ENCODE measurements around the gene CAPN2.

CAPN2 gene

DNA sequence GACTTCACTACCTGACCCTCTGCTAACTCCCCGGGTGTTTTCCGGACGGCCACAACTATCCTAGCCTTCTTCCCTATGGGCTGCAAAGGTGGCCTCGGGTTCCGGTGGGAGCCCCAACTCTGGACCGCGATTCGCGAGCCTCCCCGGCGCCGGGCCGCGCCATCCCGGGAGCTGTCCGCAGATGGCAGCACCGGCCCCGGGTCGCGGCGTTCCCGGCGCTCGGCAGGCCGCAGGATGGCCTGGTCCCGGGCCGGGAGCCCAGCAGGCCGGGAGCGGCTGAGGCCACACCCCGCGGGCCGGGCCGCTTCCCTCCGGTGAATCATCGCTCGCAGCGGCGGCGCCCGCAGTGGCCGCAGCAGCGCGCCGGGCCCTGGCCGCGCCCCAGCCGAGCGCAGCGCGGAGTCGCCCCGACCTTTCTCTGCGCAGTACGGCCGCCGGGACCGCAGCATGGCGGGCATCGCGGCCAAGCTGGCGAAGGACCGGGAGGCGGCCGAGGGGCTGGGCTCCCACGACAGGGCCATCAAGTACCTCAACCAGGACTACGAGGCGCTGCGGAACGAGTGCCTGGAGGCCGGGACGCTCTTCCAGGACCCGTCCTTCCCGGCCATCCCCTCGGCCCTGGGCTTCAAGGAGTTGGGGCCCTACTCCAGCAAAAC is at the start of gene CAPN2:
CAPN2 (plus strand) TSS at position 346 of the 656 bp plus-strand sequence; CDS start at position 448, 102 bp downstream.
- in situ Hi-C loops (cut with MboI; ENCODE audit: low sequenced_read_pairs) = no loop called here

GRCh38 chr1:223662943-223663342 is 49.4 kb upstream of the CAPN2 start:
- in situ Hi-C loops (cut with MboI; ENCODE audit: low sequenced_read_pairs) = no loop called here

DNA sequence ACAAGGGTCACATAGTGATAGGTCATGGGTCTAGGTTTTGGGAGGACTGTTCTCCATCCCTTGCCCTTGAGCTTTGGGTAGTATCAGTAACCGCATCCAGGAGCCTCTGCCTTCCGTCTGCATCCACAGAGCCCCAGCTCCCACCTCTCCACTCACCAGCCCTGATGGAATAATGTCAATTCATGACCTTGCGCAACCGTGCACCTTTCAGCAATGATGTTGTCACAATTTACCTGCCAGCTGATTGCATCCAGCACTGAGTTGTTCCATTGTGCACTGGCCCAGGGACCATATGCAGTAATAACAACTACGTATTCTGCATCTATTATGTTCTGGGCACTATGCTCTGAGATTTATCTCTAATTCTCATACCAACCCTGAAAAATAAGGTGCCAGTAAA is 48.2 kb upstream of the CAPN2 start:
- in situ Hi-C loops (cut with MboI; ENCODE audit: low sequenced_read_pairs) = no loop called here

DNA sequence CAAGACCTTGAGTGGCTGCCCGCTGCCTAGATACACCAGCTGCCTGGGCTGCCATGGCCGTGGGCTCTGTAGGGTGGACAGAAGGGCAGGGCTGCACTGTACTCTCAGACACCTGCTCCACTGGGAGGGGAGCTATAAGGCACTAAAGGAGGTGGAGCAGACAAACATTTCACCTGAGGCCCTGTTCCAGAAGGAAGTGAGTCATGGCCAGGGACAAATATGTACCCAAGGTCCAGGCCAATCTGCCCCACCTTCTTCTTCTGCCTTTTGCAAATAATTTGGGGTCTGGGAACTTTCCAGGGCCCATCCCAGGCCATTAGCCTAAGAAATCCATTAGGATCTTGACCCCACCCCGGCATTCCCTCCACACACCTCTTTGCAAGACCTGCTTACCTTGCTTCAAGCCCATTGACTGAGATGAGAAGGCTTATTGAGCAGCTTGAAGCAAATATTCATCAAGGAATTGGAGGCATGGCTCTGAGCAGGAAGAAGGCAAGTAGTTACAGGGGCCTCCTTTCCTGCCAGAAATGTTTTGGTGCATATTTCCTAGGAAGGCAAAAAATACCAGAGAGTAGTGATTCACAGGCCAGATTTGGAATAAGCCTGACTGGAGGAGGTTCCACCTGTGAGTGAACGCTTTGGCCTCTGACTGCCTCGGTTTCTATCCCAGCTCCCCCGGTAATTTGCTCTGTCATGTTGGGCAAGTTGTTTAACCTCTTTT is 46.6 kb upstream of the CAPN2 start, which contains the start of gene CAPN8:
CAPN8 (minus strand) TSS at position 110 of the 721 bp plus-strand sequence; CDS start at position 55, 55 bp downstream.
- in situ Hi-C loops (cut with MboI; ENCODE audit: low sequenced_read_pairs) = no loop called here

- in situ Hi-C loops (cut with MboI; ENCODE audit: low sequenced_read_pairs) = no loop called here
Measured at GRCh38 chr1:223667484-223668182, 44.7 kb upstream of the CAPN2 start.

DNA sequence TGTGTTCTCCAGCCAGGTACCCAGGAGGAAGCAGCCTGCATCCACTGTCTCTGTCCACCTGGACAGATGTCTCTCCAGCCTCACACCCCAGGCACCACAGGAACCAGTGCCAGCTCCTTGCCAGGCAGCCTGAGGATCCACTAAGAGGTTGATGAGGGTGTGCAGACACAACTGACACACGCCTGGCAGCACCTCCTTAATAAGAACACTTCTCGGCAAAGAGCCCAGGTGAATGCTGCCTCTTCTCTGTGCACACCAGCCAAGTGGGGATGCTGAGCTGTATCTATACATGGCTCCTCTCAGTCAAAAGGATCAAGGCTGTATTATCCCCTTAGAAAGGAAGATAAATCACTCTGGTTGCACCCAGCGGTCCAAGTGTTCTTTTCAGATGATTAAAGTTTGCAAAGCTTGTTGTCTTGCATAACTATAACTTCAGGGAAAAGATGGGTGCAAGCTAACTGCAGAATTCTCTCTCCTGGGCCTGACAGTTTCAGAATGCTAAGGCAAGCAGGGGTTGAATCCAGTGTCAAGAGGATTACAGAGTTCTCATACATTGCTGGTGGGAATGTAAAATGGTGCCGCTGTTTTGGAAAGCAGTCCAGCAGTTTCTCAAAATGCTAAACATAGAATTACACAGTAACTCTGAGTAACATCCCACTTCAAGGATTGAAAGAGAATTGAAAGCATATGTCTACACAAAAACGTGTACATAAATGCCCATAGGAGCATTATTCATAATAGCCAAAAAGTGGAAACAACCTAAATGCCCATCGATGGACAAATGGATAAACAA is 43.1 kb upstream of the CAPN2 start:
- in situ Hi-C loops (cut with MboI; ENCODE audit: low sequenced_read_pairs) = no loop called here

- in situ Hi-C loops (cut with MboI; ENCODE audit: low sequenced_read_pairs) = no loop called here
Measured at GRCh38 chr1:223670458-223671159, 41.7 kb upstream of the CAPN2 start.

DNA sequence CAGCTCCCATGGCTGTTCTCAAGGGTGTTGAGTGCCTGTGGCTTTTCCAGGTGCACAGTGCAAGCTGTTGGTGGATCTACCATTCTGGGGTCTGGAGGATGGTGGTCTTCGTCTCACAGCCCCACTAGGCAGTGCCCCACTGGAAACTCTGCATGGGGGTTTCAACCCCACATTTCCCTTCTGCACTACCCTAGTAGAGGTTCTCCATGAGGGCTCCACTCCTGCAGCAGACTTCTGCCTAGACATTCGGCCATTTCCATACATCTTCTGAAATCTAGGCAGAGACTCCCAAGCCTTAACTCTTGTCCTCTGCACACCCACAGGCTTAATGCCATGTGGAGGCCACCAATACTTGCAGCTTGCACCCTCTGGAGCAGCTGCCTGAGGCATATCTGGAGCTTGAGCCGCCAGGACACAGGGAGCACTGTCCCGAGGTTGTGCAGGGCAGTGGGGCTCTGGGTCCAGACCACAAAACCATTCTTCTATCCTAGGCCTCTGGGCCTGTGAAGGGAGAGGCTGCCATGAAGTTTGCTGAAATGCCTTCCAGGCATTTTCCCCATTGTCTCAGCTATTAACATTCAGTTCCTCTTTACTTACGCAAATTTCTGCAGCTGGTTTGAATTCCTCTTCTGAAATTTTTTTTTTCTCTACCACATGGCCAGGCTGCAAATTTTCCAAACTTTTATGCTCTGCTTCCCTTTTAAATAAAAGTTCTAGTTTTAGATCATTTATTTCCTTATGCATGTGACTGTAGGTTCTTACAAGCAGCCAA is 38.0 kb upstream of the CAPN2 start:
- in situ Hi-C loops (cut with MboI; ENCODE audit: low sequenced_read_pairs) = no loop called here

DNA sequence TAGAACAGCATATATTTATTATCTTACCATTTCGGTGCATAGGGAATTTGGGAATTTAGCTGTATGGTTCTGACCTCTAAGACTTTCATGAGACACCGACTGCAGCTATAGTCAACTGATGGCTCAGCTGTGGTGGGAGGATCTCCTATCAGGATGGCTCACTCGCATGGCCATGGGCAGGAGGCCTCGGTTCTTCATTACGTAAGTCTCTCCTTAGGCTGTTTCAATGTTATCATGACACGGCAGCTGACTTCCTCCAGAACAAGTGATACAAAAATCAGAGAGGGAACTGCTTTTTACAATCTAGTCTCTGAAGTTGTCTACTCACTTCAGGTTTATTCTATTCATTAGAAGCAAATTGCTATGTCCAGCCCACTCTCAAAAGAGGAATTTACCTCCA is 33.5 kb upstream of the CAPN2 start:
- in situ Hi-C loops (cut with MboI; ENCODE audit: low sequenced_read_pairs) = no loop called here

- in situ Hi-C loops (cut with MboI; ENCODE audit: low sequenced_read_pairs) = no loop called here
Measured at GRCh38 chr1:223680188-223680587, 32.2 kb upstream of the CAPN2 start.

- in situ Hi-C loops (cut with MboI; ENCODE audit: low sequenced_read_pairs) = no loop called here
Measured at GRCh38 chr1:223682502-223682901, 29.8 kb upstream of the CAPN2 start.

GRCh38 chr1:223683586-223684487 is 28.5 kb upstream of the CAPN2 start:
- in situ Hi-C loops (cut with MboI; ENCODE audit: low sequenced_read_pairs) = no loop called here

DNA sequence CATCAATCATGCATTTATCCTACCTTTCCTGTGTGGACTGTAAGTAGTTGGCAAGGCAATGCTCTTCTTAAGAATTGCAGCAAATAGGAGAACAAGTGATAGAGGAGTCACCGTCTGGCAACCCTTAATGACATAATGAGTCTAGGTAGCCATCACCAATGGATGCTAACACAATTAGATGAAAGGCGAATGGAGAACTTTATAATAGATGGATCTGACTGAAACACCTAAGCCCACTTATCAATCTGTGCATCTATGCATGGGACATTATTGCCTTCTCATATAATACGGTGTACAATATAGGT is 27.9 kb upstream of the CAPN2 start:
- in situ Hi-C loops (cut with MboI; ENCODE audit: low sequenced_read_pairs) = no loop called here

GRCh38 chr1:223691121-223691520 is 21.2 kb upstream of the CAPN2 start:
- in situ Hi-C loops (cut with MboI; ENCODE audit: low sequenced_read_pairs) = no loop called here

DNA sequence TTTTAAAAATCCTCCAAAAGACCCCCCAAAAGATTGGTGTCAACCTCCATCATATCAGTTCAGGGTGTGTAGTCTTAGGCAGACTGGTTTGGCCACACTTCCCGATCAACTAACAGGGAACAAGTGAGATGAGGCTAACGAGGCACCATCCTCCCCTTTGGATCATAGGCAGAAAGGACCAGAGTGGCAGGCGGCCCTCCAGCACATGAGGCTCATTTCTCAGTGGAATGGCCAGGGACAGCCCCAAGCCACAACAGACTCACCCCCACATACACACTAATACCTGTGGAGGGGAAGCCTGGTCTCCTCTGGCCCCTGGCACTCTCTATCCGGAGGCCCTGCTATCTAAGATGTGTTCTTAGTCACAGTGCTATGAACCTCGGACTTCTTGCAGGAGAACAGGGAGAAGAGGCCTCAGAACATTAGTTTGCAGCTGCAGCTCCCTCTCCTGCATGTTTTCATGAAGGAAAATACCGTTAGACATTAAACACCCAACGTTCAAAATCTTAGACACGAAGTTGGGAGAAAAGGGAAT is 17.3 kb upstream of the CAPN2 start:
- in situ Hi-C loops (cut with MboI; ENCODE audit: low sequenced_read_pairs) = no loop called here

GRCh38 chr1:223695941-223696340 is 16.4 kb upstream of the CAPN2 start:
- in situ Hi-C loops (cut with MboI; ENCODE audit: low sequenced_read_pairs) = no loop called here

DNA sequence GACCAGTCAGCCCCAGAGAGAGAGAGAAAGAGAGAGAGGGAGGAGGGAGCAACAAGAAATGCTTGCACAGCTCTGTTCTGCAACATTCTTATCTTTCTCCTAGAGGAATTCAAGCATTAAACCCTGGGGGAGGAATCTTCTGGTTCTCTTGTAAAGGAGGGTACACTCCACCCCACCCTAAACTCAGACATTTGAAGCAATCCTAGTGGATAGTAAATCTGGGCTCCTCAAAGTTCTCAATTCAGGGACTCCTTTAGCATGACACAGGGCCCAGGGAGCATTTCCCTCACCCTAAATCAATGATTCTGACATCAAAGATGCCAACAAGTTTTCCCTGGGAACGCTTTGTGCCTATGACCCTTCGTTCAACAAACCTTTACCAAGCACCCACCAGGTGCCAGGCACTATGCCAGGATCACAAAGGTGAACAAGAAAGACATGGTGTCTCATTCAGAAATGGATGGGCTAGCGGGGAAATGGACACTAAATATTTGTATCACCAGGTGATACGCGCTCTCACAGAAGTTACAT is 11.9 kb upstream of the CAPN2 start:
- in situ Hi-C loops (cut with MboI; ENCODE audit: low sequenced_read_pairs) = no loop called here

GRCh38 chr1:223700942-223701637 is 11.2 kb upstream of the CAPN2 start:
- in situ Hi-C loops (cut with MboI; ENCODE audit: low sequenced_read_pairs) = no loop called here

All from HL-60/S4 treated with phorbol 12-myristate 13-acetate at 8.2 ng/mL for 4 days and 3 days (cell line).